HEK293 (cell line): Measurements from ENCODE around the gene DDX17.
A peak's percentile ranks its signal among the peaks of the same experiment; 100 is the strongest.

Source experiments
- CTCF ChIA-PET: fragments of 350-600 bp; formaldehyde crosslinking; extraction: SDS; loops from one replicate; lab custom pipeline; 2021; ENCODE audit warnings: antibody characterized with exemption; lab: Yijun Ruan, JAX
- POLR2A ChIA-PET: fragments of 300-600 bp; formaldehyde crosslinking; extraction: SDS; loops from one replicate; lab custom pipeline; 2020; ENCODE audit warnings: antibody characterized with exemption, inconsistent platforms; lab: Yijun Ruan, JAX
- H3K27ac ChIP-seq: fragments of 200-500 bp; sonication (Bioruptor generic); 2 replicates; pipeline ENCODE4 v1.5.1; 2014; ENCODE audit warnings: low read depth, low read length, control low read depth, inconsistent platforms; ENCODE audit errors: extremely low read depth
- H3K36me3 ChIP-seq, 2 experiments: fragments of 200-500 bp in 1 of 2; sonication (Bioruptor generic) in 1 of 2; 1 replicate in 1 of 2; 2 replicates in 1 of 2; pipeline ENCODE4 v1.5.1; 2014 to 2017; ENCODE audit warnings: inconsistent platforms in 2 of 2, low read length in 2 of 2; ENCODE audit not compliant: control insufficient read depth in 2 of 2, insufficient read depth in 1 of 2
- H3K4me1 ChIP-seq: fragments of 200-500 bp; sonication (Bioruptor generic); 2 replicates; pipeline ENCODE4 v1.5.1; 2014; ENCODE audit warnings: mild to moderate bottlenecking, low read length, inconsistent platforms; ENCODE audit not compliant: control insufficient read depth, insufficient read depth
- H3K4me3 ChIP-seq: 2 replicates; pipeline ENCODE4 v1.5.1; 2011; ENCODE audit warnings: low read depth, mild to moderate bottlenecking, control low read depth, low read length, moderate library complexity
- H3K9me3 ChIP-seq: fragments of 200-500 bp; sonication (Bioruptor generic); 2 replicates; pipeline ENCODE4 v1.5.1; 2014; ENCODE audit warnings: low read depth, low read length, inconsistent platforms; ENCODE audit not compliant: control insufficient read depth, insufficient read depth
- EGR2 ChIP-seq: fragments of 450-650 bp; formaldehyde crosslinking; IDR thresholded peaks from 2 replicates; pipeline ENCODE4 v1.5.1; 2016; ENCODE audit warnings: low read depth, missing biosample characterization, missing genetic modification characterization
- GFI1B ChIP-seq: fragments of 450-650 bp; formaldehyde crosslinking; IDR thresholded peaks from 2 replicates; pipeline ENCODE4 v1.5.1; 2016; ENCODE audit warnings: missing biosample characterization, missing genetic modification characterization
- GLI4 ChIP-seq: fragments of 450-650 bp; formaldehyde crosslinking; IDR thresholded peaks from 2 replicates; pipeline ENCODE4 v1.5.1; 2016; ENCODE audit warnings: missing biosample characterization, missing genetic modification characterization
- SCRT1 ChIP-seq: fragments of 450-650 bp; formaldehyde crosslinking; IDR thresholded peaks from 2 replicates; pipeline ENCODE4 v1.5.1; 2016; ENCODE audit warnings: missing biosample characterization, missing genetic modification characterization, borderline replicate concordance
- SCRT2 ChIP-seq: fragments of 450-650 bp; formaldehyde crosslinking; IDR thresholded peaks from 2 replicates; pipeline ENCODE4 v1.5.1; 2016; ENCODE audit warnings: missing biosample characterization, missing genetic modification characterization
- YY1 ChIP-seq: fragments of 450-650 bp; formaldehyde crosslinking; IDR thresholded peaks from 2 replicates; pipeline ENCODE4 v1.5.1; 2018; ENCODE audit warnings: missing biosample characterization, missing genetic modification characterization
- ZBTB11 ChIP-seq: fragments of 450-650 bp; formaldehyde crosslinking; conservative IDR thresholded peaks from 2 replicates; pipeline ENCODE4 v1.5.1; 2016; ENCODE audit warnings: low read depth, missing biosample characterization, missing genetic modification characterization
- ZBTB44 ChIP-seq: fragments of 450-650 bp; IDR thresholded peaks from 2 replicates; pipeline ENCODE4 v1.5.1; 2018; ENCODE audit warnings: missing biosample characterization, mild to moderate bottlenecking, missing genetic modification characterization
- ZNF335 ChIP-seq: fragments of 450-650 bp; formaldehyde crosslinking; conservative IDR thresholded peaks from 2 replicates; pipeline ENCODE4 v1.5.1; 2016; ENCODE audit warnings: missing biosample characterization, missing genetic modification characterization
- ZNF366 ChIP-seq: fragments of 450-650 bp; formaldehyde crosslinking; conservative IDR thresholded peaks from 2 replicates; pipeline ENCODE4 v1.5.1; 2016; ENCODE audit warnings: missing biosample characterization, missing genetic modification characterization
- ZNF423 ChIP-seq: fragments of 450-650 bp; formaldehyde crosslinking; IDR thresholded peaks from 2 replicates; pipeline ENCODE4 v1.5.1; 2016; ENCODE audit warnings: missing biosample characterization, missing genetic modification characterization
- ZNF48 ChIP-seq: fragments of 450-650 bp; formaldehyde crosslinking; IDR thresholded peaks from 2 replicates; pipeline ENCODE4 v1.5.1; 2016; ENCODE audit warnings: missing biosample characterization, missing genetic modification characterization
- TF ChIP-seq, protein P1 (sequence below): fragments of 450-650 bp; formaldehyde crosslinking; IDR thresholded peaks from 2 replicates; pipeline ENCODE4 v1.5.1; 2016; ENCODE audit warnings: missing biosample characterization, missing genetic modification characterization, low read depth
- TF ChIP-seq, protein P2 (sequence below): fragments of 450-650 bp; formaldehyde crosslinking; IDR thresholded peaks from 2 replicates; pipeline ENCODE4 v1.5.1; 2016; ENCODE audit warnings: missing biosample characterization, missing genetic modification characterization
- TF ChIP-seq, protein P3 (sequence below): fragments of 450-650 bp; formaldehyde crosslinking; IDR thresholded peaks from 2 replicates; pipeline ENCODE4 v1.5.1; 2016; ENCODE audit warnings: missing biosample characterization, missing genetic modification characterization
- TF ChIP-seq, protein P4 (sequence below): fragments of 450-650 bp; formaldehyde crosslinking; IDR thresholded peaks from 2 replicates; pipeline ENCODE4 v1.5.1; 2016; ENCODE audit warnings: missing biosample characterization, missing genetic modification characterization

Gene DDX17

GRCh38 chr22:38464992-38465672 lies 41.0 kb downstream of the DDX17 start:
- TF ChIP-seq, protein P1, sequence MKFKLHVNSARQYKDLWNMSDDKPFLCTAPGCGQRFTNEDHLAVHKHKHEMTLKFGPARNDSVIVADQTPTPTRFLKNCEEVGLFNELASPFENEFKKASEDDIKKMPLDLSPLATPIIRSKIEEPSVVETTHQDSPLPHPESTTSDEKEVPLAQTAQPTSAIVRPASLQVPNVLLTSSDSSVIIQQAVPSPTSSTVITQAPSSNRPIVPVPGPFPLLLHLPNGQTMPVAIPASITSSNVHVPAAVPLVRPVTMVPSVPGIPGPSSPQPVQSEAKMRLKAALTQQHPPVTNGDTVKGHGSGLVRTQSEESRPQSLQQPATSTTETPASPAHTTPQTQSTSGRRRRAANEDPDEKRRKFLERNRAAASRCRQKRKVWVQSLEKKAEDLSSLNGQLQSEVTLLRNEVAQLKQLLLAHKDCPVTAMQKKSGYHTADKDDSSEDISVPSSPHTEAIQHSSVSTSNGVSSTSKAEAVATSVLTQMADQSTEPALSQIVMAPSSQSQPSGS (tag by site-specific recombination): peak; percentile 65
- TF ChIP-seq, protein P2, sequence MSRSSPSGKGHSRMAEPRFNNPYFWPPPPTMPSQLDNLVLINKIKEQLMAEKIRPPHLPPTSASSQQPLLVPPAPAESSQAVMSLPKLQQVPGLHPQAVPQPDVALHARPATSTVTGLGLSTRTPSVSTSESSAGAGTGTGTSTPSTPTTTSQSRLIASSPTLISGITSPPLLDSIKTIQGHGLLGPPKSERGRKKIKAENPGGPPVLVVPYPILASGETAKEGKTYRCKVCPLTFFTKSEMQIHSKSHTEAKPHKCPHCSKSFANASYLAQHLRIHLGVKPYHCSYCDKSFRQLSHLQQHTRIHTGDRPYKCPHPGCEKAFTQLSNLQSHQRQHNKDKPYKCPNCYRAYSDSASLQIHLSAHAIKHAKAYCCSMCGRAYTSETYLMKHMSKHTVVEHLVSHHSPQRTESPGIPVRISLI (tag by site-specific recombination): 0 out of 2 replicates have a peak, but pooled peaks have one; percentile 12
- TF ChIP-seq ZNF48 (tag by site-specific recombination) (no peak), ZNF366 (tag by site-specific recombination) (no peak), SCRT2 (tag by site-specific recombination) (peak; percentile 80), SCRT1 (tag by site-specific recombination) (peak; percentile 67; the same call in 1 of the 2 replicates)
- CTCF ChIA-PET: interaction anchor here (1.2 kb wide), 1 partner anchor 31 kb away, joined by 4 read pairs; no protein-coding TSS in a partner anchor
- Histone ChIP-seq H3K27ac (no peak overlapping the region), H3K4me3 (no peak overlapping the region), H3K9me3 (no peaks in the 10 kb centered on the region), H3K4me1 (peaks cover 6% of the 10 kb centered on the region), H3K36me3 (no peaks in the 10 kb centered on the region)
- POLR2A ChIA-PET: interaction anchor here (0.9 kb wide), 1 partner anchor 14 kb away, joined by 3 read pairs; no protein-coding TSS in a partner anchor

- Histone ChIP-seq H3K4me3 (no peak overlapping the region), H3K36me3 (no peaks in the 10 kb centered on the region), H3K27ac (no peak overlapping the region), H3K9me3 (no peaks in the 10 kb centered on the region), H3K4me1 (peaks cover 4% of the 10 kb centered on the region)
- ChIA-PET CTCF (interaction anchor here (0.7 to 2.5 kb wide), 3 partner anchors 11 to 300 kb away, joined by 3 to 9 read pairs (median 4); no protein-coding TSS in a partner anchor), POLR2A (interaction anchor here (0.7 to 1.0 kb wide), 2 partner anchors 15 to 65 kb away, joined by 3 to 4 read pairs; no protein-coding TSS in a partner anchor)
- TF ChIP-seq ZNF335 (peak; percentile 79), EGR2 (tag by site-specific recombination) (no peak), ZBTB11 (tag by site-specific recombination) (peak; percentile 52; the same call in 1 of the 2 replicates), ZBTB44 (tag by site-specific recombination) (peak; percentile 27; the same call in 1 of the 2 replicates), GFI1B (tag by site-specific recombination) (no peak), GLI4 (tag by site-specific recombination) (no peak), YY1 (0 out of 2 replicates have a peak, but pooled peaks have one; percentile 42), SCRT2 (tag by site-specific recombination) (no peak), ZNF423 (tag by site-specific recombination) (no peak)
- TF ChIP-seq, protein P3, sequence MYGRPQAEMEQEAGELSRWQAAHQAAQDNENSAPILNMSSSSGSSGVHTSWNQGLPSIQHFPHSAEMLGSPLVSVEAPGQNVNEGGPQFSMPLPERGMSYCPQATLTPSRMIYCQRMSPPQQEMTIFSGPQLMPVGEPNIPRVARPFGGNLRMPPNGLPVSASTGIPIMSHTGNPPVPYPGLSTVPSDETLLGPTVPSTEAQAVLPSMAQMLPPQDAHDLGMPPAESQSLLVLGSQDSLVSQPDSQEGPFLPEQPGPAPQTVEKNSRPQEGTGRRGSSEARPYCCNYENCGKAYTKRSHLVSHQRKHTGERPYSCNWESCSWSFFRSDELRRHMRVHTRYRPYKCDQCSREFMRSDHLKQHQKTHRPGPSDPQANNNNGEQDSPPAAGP (tag by site-specific recombination): peak; percentile 67; the same call in 1 of the 2 replicates
- TF ChIP-seq, protein P4, sequence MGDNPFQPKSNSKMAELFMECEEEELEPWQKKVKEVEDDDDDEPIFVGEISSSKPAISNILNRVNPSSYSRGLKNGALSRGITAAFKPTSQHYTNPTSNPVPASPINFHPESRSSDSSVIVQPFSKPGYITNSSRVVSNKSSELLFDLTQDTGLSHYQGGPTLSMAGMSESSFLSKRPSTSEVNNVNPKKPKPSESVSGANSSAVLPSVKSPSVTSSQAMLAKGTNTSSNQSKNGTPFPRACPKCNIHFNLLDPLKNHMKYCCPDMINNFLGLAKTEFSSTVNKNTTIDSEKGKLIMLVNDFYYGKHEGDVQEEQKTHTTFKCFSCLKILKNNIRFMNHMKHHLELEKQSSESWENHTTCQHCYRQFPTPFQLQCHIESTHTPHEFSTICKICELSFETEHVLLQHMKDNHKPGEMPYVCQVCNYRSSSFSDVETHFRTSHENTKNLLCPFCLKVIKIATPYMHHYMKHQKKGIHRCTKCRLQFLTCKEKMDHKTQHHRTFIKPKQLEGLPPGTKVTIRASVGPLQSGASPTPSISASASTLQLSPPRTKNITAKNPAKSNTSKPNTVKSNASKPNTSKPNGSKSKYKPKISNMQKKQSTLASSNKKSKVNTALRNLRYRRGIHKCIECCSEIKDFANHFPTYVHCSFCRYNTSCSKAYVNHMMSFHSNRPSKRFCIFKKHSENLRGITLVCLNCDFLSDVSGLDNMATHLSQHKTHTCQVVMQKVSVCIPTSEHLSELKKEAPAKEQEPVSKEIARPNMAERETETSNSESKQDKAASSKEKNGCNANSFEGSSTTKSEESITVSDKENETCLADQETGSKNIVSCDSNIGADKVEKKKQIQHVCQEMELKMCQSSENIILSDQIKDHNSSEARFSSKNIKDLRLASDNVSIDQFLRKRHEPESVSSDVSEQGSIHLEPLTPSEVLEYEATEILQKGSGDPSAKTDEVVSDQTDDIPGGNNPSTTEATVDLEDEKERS (tag by site-specific recombination): no peak
Measured at GRCh38 chr22:38462960-38463784, 42.9 kb downstream of the DDX17 start.
